ENCODE results near the gene RFNG. TPM values are rescaled to one million over a fixed set of nuclear protein-coding genes. Genes with fewer than 3 reads are reported as not detected.

RFNG gene
- total and polyA plus RNA-seq, 4 donors: 28.2 to 73.0 (median 31.2) TPM

- DNase-seq: no peak
- H3K9me3 ChIP-seq (ENCODE audit: control insufficient read depth, low read length): no peaks in the 10 kb centered on the region
- WGBS, 2 donors: 95% methylated on average over 33 to 37 of the region's 37 CpGs
- H3K36me3 ChIP-seq (ENCODE audit: control insufficient read depth in 1 of 2, insufficient read depth in 2 of 2, low read length in 1 of 2): peaks cover 0 to 14% of the 10 kb centered on the region in 2 donors
- no peak overlapping the region for H3K27ac ChIP-seq (ENCODE audit: low read depth in 1 of 2, low read length in 2 of 2)
- intact Hi-C loops (cut with DNase I): no loop called here
- H3K4me3 ChIP-seq (ENCODE audit: low read length in 2 of 2): no peak overlapping the region
- no peaks in the 10 kb centered on the region for H3K4me1 ChIP-seq (ENCODE audit: control insufficient read depth in 1 of 2, insufficient read depth in 2 of 2, low read length in 2 of 2)
- no peak for ATAC-seq (ENCODE audit: low FRiP score)
- H3K27me3 ChIP-seq (ENCODE audit: control insufficient read depth in 1 of 2, insufficient read depth in 2 of 2, low read length in 1 of 2): no peaks in the 10 kb centered on the region
Measured at GRCh38 chr17:82091264-82092066, 39.9 kb upstream of the RFNG start.

- Histone ChIP-seq H3K4me1 (ENCODE audit: control insufficient read depth in 1 of 2, insufficient read depth in 2 of 2, low read length in 2 of 2) (no peaks in the 10 kb centered on the region), H3K27ac (ENCODE audit: low read depth in 1 of 2, low read length in 2 of 2) (no peak overlapping the region), H3K27me3 (ENCODE audit: control insufficient read depth in 1 of 2, insufficient read depth in 2 of 2, low read length in 1 of 2) (no peaks in the 10 kb centered on the region), H3K4me3 (ENCODE audit: low read length in 2 of 2) (no peak overlapping the region), H3K9me3 (ENCODE audit: control insufficient read depth, low read length) (no peaks in the 10 kb centered on the region), H3K36me3 (ENCODE audit: control insufficient read depth in 1 of 2, insufficient read depth in 2 of 2, low read length in 1 of 2) (peaks cover 0 to 16% of the 10 kb centered on the region in 2 donors)
- intact Hi-C loops (cut with DNase I): no loop called here
- DNase-seq: no peak
- ATAC-seq (ENCODE audit: low FRiP score): no peak
- 94% methylated on average over 28 to 29 of the region's 29 CpGs for WGBS, 2 donors
Measured at GRCh38 chr17:82090549-82091263, 39.1 kb upstream of the RFNG start.

- DNase-seq (peak in 1 of 2 donors; percentile 42), ATAC-seq (ENCODE audit: low FRiP score) (no peak)
- Histone ChIP-seq H3K4me3 (ENCODE audit: low read length in 2 of 2) (no peak overlapping the region), H3K9me3 (ENCODE audit: control insufficient read depth, low read length) (no peaks in the 10 kb centered on the region), H3K4me1 (ENCODE audit: control insufficient read depth in 1 of 2, insufficient read depth in 2 of 2, low read length in 2 of 2) (no peaks in the 10 kb centered on the region), H3K27me3 (ENCODE audit: control insufficient read depth in 1 of 2, insufficient read depth in 2 of 2, low read length in 1 of 2) (no peaks in the 10 kb centered on the region), H3K27ac (ENCODE audit: low read depth in 1 of 2, low read length in 2 of 2) (no peak overlapping the region), H3K36me3 (ENCODE audit: control insufficient read depth in 1 of 2, insufficient read depth in 2 of 2, low read length in 1 of 2) (peaks cover 0 to 18% of the 10 kb centered on the region in 2 donors)
- WGBS, 2 donors: 89 to 90% methylated on average over 28 to 29 of the region's 29 CpGs
- intact Hi-C loops (cut with DNase I): no loop called here
Measured at GRCh38 chr17:82089723-82090548, 38.3 kb upstream of the RFNG start.

- DNase-seq: peak in 1 of 2 donors; percentile 41
- intact Hi-C loops (cut with DNase I): no loop called here
- 92 to 95% methylated on average over 47 of the region's 47 CpGs for WGBS, 2 donors
Measured at GRCh38 chr17:82088838-82089722, 37.5 kb upstream of the RFNG start.

GRCh38 chr17:82087961-82088837, 36.6 kb upstream of the RFNG start:
- Histone ChIP-seq H3K4me1 (ENCODE audit: control insufficient read depth in 1 of 2, insufficient read depth in 2 of 2, low read length in 2 of 2) (no peaks in the 10 kb centered on the region), H3K4me3 (ENCODE audit: low read length in 2 of 2) (no peak overlapping the region), H3K9me3 (ENCODE audit: control insufficient read depth, low read length) (no peaks in the 10 kb centered on the region), H3K27ac (ENCODE audit: low read depth in 1 of 2, low read length in 2 of 2) (no peak overlapping the region), H3K27me3 (ENCODE audit: control insufficient read depth in 1 of 2, insufficient read depth in 2 of 2, low read length in 1 of 2) (no peaks in the 10 kb centered on the region), H3K36me3 (ENCODE audit: control insufficient read depth in 1 of 2, insufficient read depth in 2 of 2, low read length in 1 of 2) (peaks cover 0 to 19% of the 10 kb centered on the region in 2 donors)
- no peak for ATAC-seq (ENCODE audit: low FRiP score)
- intact Hi-C loops (cut with DNase I): no loop called here
- no peak for DNase-seq
- 95% methylated on average over 48 of the region's 48 CpGs for WGBS, 2 donors

More at GRCh38 chr17:82088838-82089722, 37.5 kb upstream of the RFNG start:
- H3K27me3 ChIP-seq (ENCODE audit: control insufficient read depth in 1 of 2, insufficient read depth in 2 of 2, low read length in 1 of 2): no peaks in the 10 kb centered on the region
- no peaks in the 10 kb centered on the region for H3K9me3 ChIP-seq (ENCODE audit: control insufficient read depth, low read length)
- no peak overlapping the region for H3K4me3 ChIP-seq (ENCODE audit: low read length in 2 of 2)
- no peak overlapping the region for H3K27ac ChIP-seq (ENCODE audit: low read depth in 1 of 2, low read length in 2 of 2)
- no peaks in the 10 kb centered on the region for H3K4me1 ChIP-seq (ENCODE audit: control insufficient read depth in 1 of 2, insufficient read depth in 2 of 2, low read length in 2 of 2)
- peaks cover 0 to 19% of the 10 kb centered on the region in 2 donors for H3K36me3 ChIP-seq (ENCODE audit: control insufficient read depth in 1 of 2, insufficient read depth in 2 of 2, low read length in 1 of 2)
- no peak for ATAC-seq (ENCODE audit: low FRiP score)

- 89 to 91% methylated on average over 37 to 39 of the region's 39 CpGs for WGBS, 2 donors
- H3K4me1 ChIP-seq (ENCODE audit: control insufficient read depth in 1 of 2, insufficient read depth in 2 of 2, low read length in 2 of 2): no peaks in the 10 kb centered on the region
- intact Hi-C loops (cut with DNase I): no loop called here
- no peak for DNase-seq
- H3K27ac ChIP-seq (ENCODE audit: low read depth in 1 of 2, low read length in 2 of 2): no peak overlapping the region
- no peaks in the 10 kb centered on the region for H3K9me3 ChIP-seq (ENCODE audit: control insufficient read depth, low read length)
- no peak overlapping the region for H3K4me3 ChIP-seq (ENCODE audit: low read length in 2 of 2)
- no peak for ATAC-seq (ENCODE audit: low FRiP score)
- H3K27me3 ChIP-seq (ENCODE audit: control insufficient read depth in 1 of 2, insufficient read depth in 2 of 2, low read length in 1 of 2): no peaks in the 10 kb centered on the region
- peaks cover 0 to 15% of the 10 kb centered on the region in 2 donors for H3K36me3 ChIP-seq (ENCODE audit: control insufficient read depth in 1 of 2, insufficient read depth in 2 of 2, low read length in 1 of 2)
Measured at GRCh38 chr17:82086941-82087906, 35.6 kb upstream of the RFNG start.
